ENCODE data around the gene KLF16. TPM values are rescaled to one million over a fixed set of nuclear protein-coding genes. Genes with fewer than 3 reads are reported as not detected.

KLF16 gene
- polyA plus RNA-seq (2013, experiment 1 of 2) = 32.7 TPM
- 33.5 TPM for polyA plus RNA-seq (2013, experiment 2 of 2)

DNA sequence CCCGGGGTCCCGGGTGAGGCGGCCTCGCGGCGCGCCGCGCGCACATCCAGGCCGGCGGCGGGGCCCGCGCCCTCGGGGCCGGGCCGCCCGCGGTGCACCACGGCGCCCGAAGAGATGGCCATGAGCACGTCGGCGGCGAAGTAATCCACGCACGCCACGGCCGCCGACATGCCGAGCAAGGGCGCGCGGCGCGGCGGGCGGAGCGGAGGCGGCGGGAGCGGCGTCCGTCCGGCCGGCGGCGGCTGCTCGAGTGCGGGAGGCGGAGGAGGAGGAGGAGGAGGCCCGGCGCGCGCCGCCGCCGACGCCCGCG, at the start of gene KLF16:
KLF16 (minus strand) TSS at position 252 of the 310 bp plus-strand sequence; CDS start at position 170, 82 bp downstream.
- DNase-seq = no peak
- Histone ChIP-seq H2BK5ac (ENCODE audit: low read length) (peak within 1 kb of the TSS; percentile 27), H3K18ac (ENCODE audit: low read length) (peak within 1 kb of the TSS; percentile 96), H3K27me3 (ENCODE audit: insufficient read depth, low read length, poor library complexity) (no peaks in the 10 kb centered on the region), H3K4me1 (ENCODE audit: control insufficient read depth, low read depth, low read length) (peaks cover 10% of the 10 kb centered on the region), H3K27ac (ENCODE audit: low read depth, low read length) (peak within 1 kb of the TSS; percentile 92), H2BK120ac (ENCODE audit: low read depth, low read length) (peak within 1 kb of the TSS; percentile 69), H3K79me2 (ENCODE audit: control insufficient read depth, insufficient read depth, low read length) (peaks cover 40% of the 10 kb centered on the region), H3K4me3 (ENCODE audit: low read length) (peak within 1 kb of the TSS; percentile 88), H2BK15ac (replicated peaks; ENCODE audit: low read depth) (peak within 1 kb of the TSS; percentile 10), H3K4me2 (ENCODE audit: low read length) (peak within 1 kb of the TSS; percentile 84), H3K9ac (ENCODE audit: low read length) (peak within 1 kb of the TSS; percentile 94), H4K8ac (ENCODE audit: low read depth, low read length) (peak within 1 kb of the TSS; percentile 82), H3K4ac (ENCODE audit: low read depth, low read length) (peak within 1 kb of the TSS; percentile 98), H4K5ac (ENCODE audit: low read length) (no peak within 1 kb of the TSS), H3K23ac (ENCODE audit: low read length) (no peak within 1 kb of the TSS), H3K36me3 (ENCODE audit: control insufficient read depth, insufficient read depth, low read length) (no peaks in the 10 kb centered on the region), H3K79me1 (ENCODE audit: low read length) (peaks cover 10% of the 10 kb centered on the region), H2AK5ac (ENCODE audit: low read length) (no peak within 1 kb of the TSS), H3K56ac (ENCODE audit: low read length) (peak within 1 kb of the TSS; percentile 93)
- WGBS (ENCODE audit: extremely low coverage, insufficient coverage, low lambda C conversion rate) = no CpG with 5 or more reads among the region's 63 CpGs

GRCh38 chr19:1912760-1913505, 49.6 kb upstream of the KLF16 start:
- Histone ChIP-seq H3K27me3 (ENCODE audit: insufficient read depth, low read length, poor library complexity) (no peaks in the 10 kb centered on the region), H2BK15ac (replicated peaks; ENCODE audit: low read depth) (no peak overlapping the region), H3K4me1 (ENCODE audit: control insufficient read depth, low read depth, low read length) (no peaks in the 10 kb centered on the region), H3K79me2 (ENCODE audit: control insufficient read depth, insufficient read depth, low read length) (peaks cover 39% of the 10 kb centered on the region), H2AK5ac (ENCODE audit: low read length) (no peak overlapping the region), H3K9ac (ENCODE audit: low read length) (no peak overlapping the region), H3K18ac (ENCODE audit: low read length) (no peak overlapping the region), H3K27ac (ENCODE audit: low read depth, low read length) (no peak overlapping the region), H3K4me3 (ENCODE audit: low read length) (no peak overlapping the region), H3K36me3 (ENCODE audit: control insufficient read depth, insufficient read depth, low read length) (peaks cover 3% of the 10 kb centered on the region), H3K4me2 (ENCODE audit: low read length) (no peak overlapping the region), H3K23ac (ENCODE audit: low read length) (no peak overlapping the region), H3K56ac (ENCODE audit: low read length) (no peak overlapping the region), H2BK120ac (ENCODE audit: low read depth, low read length) (no peak overlapping the region), H4K5ac (ENCODE audit: low read length) (no peak overlapping the region), H3K79me1 (ENCODE audit: low read length) (peaks cover 19% of the 10 kb centered on the region), H2BK5ac (ENCODE audit: low read length) (no peak overlapping the region), H4K8ac (ENCODE audit: low read depth, low read length) (no peak overlapping the region), H3K4ac (ENCODE audit: low read depth, low read length) (no peak overlapping the region)
- no peak for DNase-seq
- WGBS (ENCODE audit: extremely low coverage, insufficient coverage, low lambda C conversion rate) = no CpG with 5 or more reads among the region's 77 CpGs

DNA sequence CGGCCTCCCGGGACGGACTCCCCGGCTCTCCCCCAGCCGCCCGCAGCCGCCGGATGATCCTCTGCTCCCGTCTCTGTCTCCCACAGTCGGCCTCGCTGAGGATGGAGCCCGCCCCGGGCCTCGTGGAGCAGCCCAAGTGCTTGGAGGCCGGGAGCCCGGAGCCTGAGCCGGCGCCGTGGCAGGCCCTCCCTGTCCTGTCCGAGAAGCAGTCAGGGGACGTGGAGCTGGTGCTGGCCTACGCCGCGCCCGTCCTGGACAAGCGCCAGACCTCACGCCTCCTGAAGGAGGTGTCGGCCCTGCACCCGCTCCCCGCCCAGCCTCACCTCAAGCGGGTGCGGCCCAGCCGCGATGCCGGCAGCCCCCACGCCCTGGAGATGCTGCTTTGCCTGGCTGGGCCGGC, 48.6 kb upstream of the KLF16 start:
- H4K8ac ChIP-seq (ENCODE audit: low read depth, low read length) = no peak overlapping the region
- peaks cover 3% of the 10 kb centered on the region for H3K36me3 ChIP-seq (ENCODE audit: control insufficient read depth, insufficient read depth, low read length)
- H4K5ac ChIP-seq (ENCODE audit: low read length) = no peak overlapping the region
- H3K4me2 ChIP-seq (ENCODE audit: low read length) = no peak overlapping the region
- H3K18ac ChIP-seq (ENCODE audit: low read length) = no peak overlapping the region
- DNase-seq = no peak
- no peaks in the 10 kb centered on the region for H3K4me1 ChIP-seq (ENCODE audit: control insufficient read depth, low read depth, low read length)
- no CpG with 5 or more reads among the region's 37 CpGs for WGBS (ENCODE audit: extremely low coverage, insufficient coverage, low lambda C conversion rate)
- peaks cover 19% of the 10 kb centered on the region for H3K79me1 ChIP-seq (ENCODE audit: low read length)
- H2AK5ac ChIP-seq (ENCODE audit: low read length) = no peak overlapping the region
- H2BK5ac ChIP-seq (ENCODE audit: low read length) = no peak overlapping the region
- H3K23ac ChIP-seq (ENCODE audit: low read length) = no peak overlapping the region
- H3K79me2 ChIP-seq (ENCODE audit: control insufficient read depth, insufficient read depth, low read length) = peaks cover 49% of the 10 kb centered on the region
- no peak overlapping the region for H3K27ac ChIP-seq (ENCODE audit: low read depth, low read length)
- H3K4me3 ChIP-seq (ENCODE audit: low read length) = no peak overlapping the region
- no peak overlapping the region for H3K9ac ChIP-seq (ENCODE audit: low read length)
- no peak overlapping the region for H3K56ac ChIP-seq (ENCODE audit: low read length)
- no peak overlapping the region for H2BK120ac ChIP-seq (ENCODE audit: low read depth, low read length)
- H2BK15ac ChIP-seq (replicated peaks; ENCODE audit: low read depth) = no peak overlapping the region
- H3K27me3 ChIP-seq (ENCODE audit: insufficient read depth, low read length, poor library complexity) = no peaks in the 10 kb centered on the region
- no peak overlapping the region for H3K4ac ChIP-seq (ENCODE audit: low read depth, low read length)

GRCh38 chr19:1911098-1911497, 47.7 kb upstream of the KLF16 start:
- Histone ChIP-seq H3K79me1 (ENCODE audit: low read length) (peaks cover 19% of the 10 kb centered on the region), H3K79me2 (ENCODE audit: control insufficient read depth, insufficient read depth, low read length) (peaks cover 52% of the 10 kb centered on the region), H3K56ac (ENCODE audit: low read length) (no peak overlapping the region), H3K23ac (ENCODE audit: low read length) (no peak overlapping the region), H2BK5ac (ENCODE audit: low read length) (no peak overlapping the region), H3K18ac (ENCODE audit: low read length) (no peak overlapping the region), H3K4ac (ENCODE audit: low read depth, low read length) (no peak overlapping the region), H2BK15ac (replicated peaks; ENCODE audit: low read depth) (no peak overlapping the region), H3K4me1 (ENCODE audit: control insufficient read depth, low read depth, low read length) (no peaks in the 10 kb centered on the region), H3K9ac (ENCODE audit: low read length) (no peak overlapping the region), H2BK120ac (ENCODE audit: low read depth, low read length) (no peak overlapping the region), H3K36me3 (ENCODE audit: control insufficient read depth, insufficient read depth, low read length) (peaks cover 3% of the 10 kb centered on the region), H3K27me3 (ENCODE audit: insufficient read depth, low read length, poor library complexity) (no peaks in the 10 kb centered on the region), H3K27ac (ENCODE audit: low read depth, low read length) (no peak overlapping the region), H2AK5ac (ENCODE audit: low read length) (no peak overlapping the region), H4K8ac (ENCODE audit: low read depth, low read length) (no peak overlapping the region), H3K4me3 (ENCODE audit: low read length) (no peak overlapping the region), H3K4me2 (ENCODE audit: low read length) (no peak overlapping the region), H4K5ac (ENCODE audit: low read length) (no peak overlapping the region)
- no CpG with 5 or more reads among the region's 13 CpGs for WGBS (ENCODE audit: extremely low coverage, insufficient coverage, low lambda C conversion rate)
- no peak for DNase-seq

- H3K23ac ChIP-seq (ENCODE audit: low read length) = no peak overlapping the region
- DNase-seq = no peak
- no peaks in the 10 kb centered on the region for H3K4me1 ChIP-seq (ENCODE audit: control insufficient read depth, low read depth, low read length)
- no peak overlapping the region for H2AK5ac ChIP-seq (ENCODE audit: low read length)
- WGBS (ENCODE audit: extremely low coverage, insufficient coverage, low lambda C conversion rate) = no CpG with 5 or more reads among the region's 10 CpGs
- H3K79me2 ChIP-seq (ENCODE audit: control insufficient read depth, insufficient read depth, low read length) = peaks cover 57% of the 10 kb centered on the region
- no peak overlapping the region for H3K9ac ChIP-seq (ENCODE audit: low read length)
- H4K8ac ChIP-seq (ENCODE audit: low read depth, low read length) = no peak overlapping the region
- H3K36me3 ChIP-seq (ENCODE audit: control insufficient read depth, insufficient read depth, low read length) = peaks cover 3% of the 10 kb centered on the region
- no peak overlapping the region for H4K5ac ChIP-seq (ENCODE audit: low read length)
- H2BK120ac ChIP-seq (ENCODE audit: low read depth, low read length) = no peak overlapping the region
- H3K18ac ChIP-seq (ENCODE audit: low read length) = no peak overlapping the region
- no peak overlapping the region for H2BK15ac ChIP-seq (replicated peaks; ENCODE audit: low read depth)
- no peak overlapping the region for H3K4me2 ChIP-seq (ENCODE audit: low read length)
- H3K27ac ChIP-seq (ENCODE audit: low read depth, low read length) = no peak overlapping the region
- peaks cover 23% of the 10 kb centered on the region for H3K79me1 ChIP-seq (ENCODE audit: low read length)
- H3K4me3 ChIP-seq (ENCODE audit: low read length) = no peak overlapping the region
- H3K27me3 ChIP-seq (ENCODE audit: insufficient read depth, low read length, poor library complexity) = no peaks in the 10 kb centered on the region
- H3K4ac ChIP-seq (ENCODE audit: low read depth, low read length) = no peak overlapping the region
- no peak overlapping the region for H2BK5ac ChIP-seq (ENCODE audit: low read length)
- no peak overlapping the region for H3K56ac ChIP-seq (ENCODE audit: low read length)
These were observed 46.8 kb upstream of the KLF16 start for GRCh38 chr19:1910177-1910576.

DNA sequence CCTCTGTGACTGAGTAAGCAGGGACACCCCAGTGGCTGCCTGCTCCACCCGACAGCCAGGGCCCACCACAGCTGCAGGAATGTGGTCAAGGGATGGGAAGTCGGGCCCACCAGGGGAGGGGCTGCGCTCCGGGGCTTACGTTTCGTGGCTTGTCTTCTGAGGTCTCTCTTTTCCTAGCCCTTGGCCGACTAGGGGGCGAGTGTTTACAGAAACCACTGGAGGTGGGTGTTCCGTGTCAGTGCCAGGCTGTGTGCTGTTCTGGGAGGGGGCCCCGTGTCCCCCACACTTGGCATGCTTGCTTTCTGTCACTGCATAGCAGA, 46.3 kb upstream of the KLF16 start:
- no peak overlapping the region for H2BK15ac ChIP-seq (replicated peaks; ENCODE audit: low read depth)
- no peak overlapping the region for H3K23ac ChIP-seq (ENCODE audit: low read length)
- H3K79me2 ChIP-seq (ENCODE audit: control insufficient read depth, insufficient read depth, low read length) = peaks cover 57% of the 10 kb centered on the region
- no peak overlapping the region for H2AK5ac ChIP-seq (ENCODE audit: low read length)
- no peak overlapping the region for H3K27ac ChIP-seq (ENCODE audit: low read depth, low read length)
- WGBS (ENCODE audit: extremely low coverage, insufficient coverage, low lambda C conversion rate) = no CpG with 5 or more reads among the region's 10 CpGs
- no peak overlapping the region for H2BK5ac ChIP-seq (ENCODE audit: low read length)
- H4K8ac ChIP-seq (ENCODE audit: low read depth, low read length) = no peak overlapping the region
- no peak overlapping the region for H3K4me2 ChIP-seq (ENCODE audit: low read length)
- peaks cover 3% of the 10 kb centered on the region for H3K36me3 ChIP-seq (ENCODE audit: control insufficient read depth, insufficient read depth, low read length)
- no peak for DNase-seq
- no peaks in the 10 kb centered on the region for H3K27me3 ChIP-seq (ENCODE audit: insufficient read depth, low read length, poor library complexity)
- H2BK120ac ChIP-seq (ENCODE audit: low read depth, low read length) = no peak overlapping the region
- no peak overlapping the region for H3K4ac ChIP-seq (ENCODE audit: low read depth, low read length)
- no peak overlapping the region for H3K56ac ChIP-seq (ENCODE audit: low read length)
- H4K5ac ChIP-seq (ENCODE audit: low read length) = no peak overlapping the region
- no peak overlapping the region for H3K18ac ChIP-seq (ENCODE audit: low read length)
- H3K79me1 ChIP-seq (ENCODE audit: low read length) = peaks cover 23% of the 10 kb centered on the region
- no peaks in the 10 kb centered on the region for H3K4me1 ChIP-seq (ENCODE audit: control insufficient read depth, low read depth, low read length)
- no peak overlapping the region for H3K9ac ChIP-seq (ENCODE audit: low read length)
- no peak overlapping the region for H3K4me3 ChIP-seq (ENCODE audit: low read length)
